Measurements from ENCODE around the gene B4GALNT2. TPM values are rescaled to one million over a fixed set of nuclear protein-coding genes. Genes with fewer than 3 reads are reported as not detected.
"Not testable (repeated sequence)": the region's sequence is repeated elsewhere in the genome, so short reads cannot be mapped to it uniquely, and the experiment has no call there.

The B4GALNT2 gene
- total RNA-seq, 1 experiment from 2014 or later: not detected

- DNase-seq (ENCODE audit: low spot score): no peak
- in situ Hi-C loops (cut with HindIII; ENCODE audit: low sequenced_read_pairs): no loop called here
Observed at GRCh38 chr17:49117587-49118230, 14.9 kb upstream of the B4GALNT2 start.

GRCh38 chr17:49120166-49120565 lies 12.4 kb upstream of the B4GALNT2 start:
- in situ Hi-C loops (cut with HindIII; ENCODE audit: low sequenced_read_pairs): no loop called here
- DNase-seq (ENCODE audit: low spot score): no peak

- in situ Hi-C loops (cut with HindIII; ENCODE audit: low sequenced_read_pairs): no loop called here
- no peak for DNase-seq (ENCODE audit: low spot score)
Observed at GRCh38 chr17:49121696-49122292, 10.8 kb upstream of the B4GALNT2 start.

GRCh38 chr17:49122566-49122965 lies 10.0 kb upstream of the B4GALNT2 start:
- DNase-seq (ENCODE audit: low spot score): no peak
- in situ Hi-C loops (cut with HindIII; ENCODE audit: low sequenced_read_pairs): no loop called here

GRCh38 chr17:49123061-49123460 lies 9.5 kb upstream of the B4GALNT2 start:
- in situ Hi-C loops (cut with HindIII; ENCODE audit: low sequenced_read_pairs): no loop called here

GRCh38 chr17:49125449-49125848 lies 7.1 kb upstream of the B4GALNT2 start:
- DNase-seq (ENCODE audit: low spot score): no peak
- in situ Hi-C loops (cut with HindIII; ENCODE audit: low sequenced_read_pairs): no loop called here

More at GRCh38 chr17:49123061-49123460, 9.5 kb upstream of the B4GALNT2 start:
- no peak for DNase-seq (ENCODE audit: low spot score)

- in situ Hi-C loops (cut with HindIII; ENCODE audit: low sequenced_read_pairs): not testable (repeated sequence)
Observed at GRCh38 chr17:49126183-49126859, 6.2 kb upstream of the B4GALNT2 start.

GRCh38 chr17:49129359-49129950 lies 3.1 kb upstream of the B4GALNT2 start:
- in situ Hi-C loops (cut with HindIII; ENCODE audit: low sequenced_read_pairs); DNase-seq (ENCODE audit: low spot score): not testable (repeated sequence)

More at GRCh38 chr17:49126183-49126859, 6.2 kb upstream of the B4GALNT2 start:
- not testable (repeated sequence) for DNase-seq (ENCODE audit: low spot score)

- no peak for DNase-seq (ENCODE audit: low spot score)
- in situ Hi-C loops (cut with HindIII; ENCODE audit: low sequenced_read_pairs): no loop called here
Observed at GRCh38 chr17:49130891-49131290, 1.7 kb upstream of the B4GALNT2 start.

GRCh38 chr17:49132317-49132698 lies 261 bp upstream of the B4GALNT2 start:
- no peak for DNase-seq (ENCODE audit: low spot score)
- in situ Hi-C loops (cut with HindIII; ENCODE audit: low sequenced_read_pairs): no loop called here

- in situ Hi-C loops (cut with HindIII; ENCODE audit: low sequenced_read_pairs): no loop called here
- DNase-seq (ENCODE audit: low spot score): no peak
Observed at GRCh38 chr17:49136335-49136734, 3.8 kb downstream of the B4GALNT2 start.

GRCh38 chr17:49145654-49146053 lies 13.1 kb downstream of the B4GALNT2 start:
- in situ Hi-C loops (cut with HindIII; ENCODE audit: low sequenced_read_pairs): not testable (repeated sequence)

GRCh38 chr17:49146620-49147306 lies 14.2 kb downstream of the B4GALNT2 start:
- in situ Hi-C loops (cut with HindIII; ENCODE audit: low sequenced_read_pairs): no loop called here
- no peak for DNase-seq (ENCODE audit: low spot score)

More at GRCh38 chr17:49145654-49146053, 13.1 kb downstream of the B4GALNT2 start:
- DNase-seq (ENCODE audit: low spot score): not testable (repeated sequence)

- in situ Hi-C loops (cut with HindIII; ENCODE audit: low sequenced_read_pairs): no loop called here
- DNase-seq (ENCODE audit: low spot score): no peak
Observed at GRCh38 chr17:49148171-49148570, 15.6 kb downstream of the B4GALNT2 start.

GRCh38 chr17:49151996-49152395 lies 19.4 kb downstream of the B4GALNT2 start:
- in situ Hi-C loops (cut with HindIII; ENCODE audit: low sequenced_read_pairs): no loop called here
- DNase-seq (ENCODE audit: low spot score): no peak

- in situ Hi-C loops (cut with HindIII; ENCODE audit: low sequenced_read_pairs): no loop called here
- no peak for DNase-seq (ENCODE audit: low spot score)
Observed at GRCh38 chr17:49156256-49156655, 23.7 kb downstream of the B4GALNT2 start.

- in situ Hi-C loops (cut with HindIII; ENCODE audit: low sequenced_read_pairs): no loop called here
Observed at GRCh38 chr17:49157784-49158183, 25.2 kb downstream of the B4GALNT2 start.

GRCh38 chr17:49162866-49163265 lies 30.3 kb downstream of the B4GALNT2 start:
- in situ Hi-C loops (cut with HindIII; ENCODE audit: low sequenced_read_pairs): no loop called here

More at GRCh38 chr17:49157784-49158183, 25.2 kb downstream of the B4GALNT2 start:
- no peak for DNase-seq (ENCODE audit: low spot score)

GRCh38 chr17:49165143-49165542 lies 32.6 kb downstream of the B4GALNT2 start:
- DNase-seq (ENCODE audit: low spot score): no peak
- in situ Hi-C loops (cut with HindIII; ENCODE audit: low sequenced_read_pairs): no loop called here

More at GRCh38 chr17:49162866-49163265, 30.3 kb downstream of the B4GALNT2 start:
- no peak for DNase-seq (ENCODE audit: low spot score)

All from G401 (cell line).